Neural crest cell (in vitro differentiated cells): Measurements from ENCODE around the gene SEC16A. TPM values are rescaled to one million over a fixed set of nuclear protein-coding genes. Genes with fewer than 3 reads are reported as not detected.
A peak's percentile ranks its signal among the peaks of the same experiment; 100 is the strongest.

Experiments used
- DNase-seq: peaks from one replicate; pipeline ENCODE4 v3.0.0; 2021; ENCODE audit warnings: low read depth, mixed read lengths, low spot score
- H3K27ac Mint-ChIP-seq: one replicate; pipeline ENCODE4 v1.8.0; 2021; ENCODE audit warnings: mild to moderate bottlenecking, mixed read lengths; ENCODE audit not compliant: unreplicated experiment
- H3K27me3 Mint-ChIP-seq: 2 replicates; pipeline ENCODE4 v1.8.0; 2021; ENCODE audit warnings: low read depth, mild to moderate bottlenecking, mixed read lengths
- H3K36me3 Mint-ChIP-seq: 2 replicates; pipeline ENCODE4 v1.8.0; 2021; ENCODE audit warnings: low read depth, mild to moderate bottlenecking, mixed read lengths
- H3K4me1 Mint-ChIP-seq: 2 replicates; pipeline ENCODE4 v1.8.0; 2021; ENCODE audit warnings: mixed read lengths
- H3K4me3 Mint-ChIP-seq: one replicate; pipeline ENCODE4 v1.8.0; 2021; ENCODE audit warnings: mild to moderate bottlenecking, mixed read lengths
- H3K9me3 Mint-ChIP-seq: 2 replicates; pipeline ENCODE4 v1.8.0; 2021; ENCODE audit warnings: mixed read lengths
- CTCF ChIP-seq: fragments of 200-600 bp; sonication (generic); conservative IDR thresholded peaks from 2 replicates; pipeline ENCODE4 v1.5.0; 2021; ENCODE audit warnings: antibody characterized with exemption, mild to moderate bottlenecking
- total RNA-seq: library from RNA; stranded (reverse); gene quantifications from 2 replicates; pipeline ENCODE4 v1.2.1, GENCODE V29; 2021

Gene SEC16A
- total RNA-seq, 1 donor from 2014 or later = 77.2 TPM

DNA sequence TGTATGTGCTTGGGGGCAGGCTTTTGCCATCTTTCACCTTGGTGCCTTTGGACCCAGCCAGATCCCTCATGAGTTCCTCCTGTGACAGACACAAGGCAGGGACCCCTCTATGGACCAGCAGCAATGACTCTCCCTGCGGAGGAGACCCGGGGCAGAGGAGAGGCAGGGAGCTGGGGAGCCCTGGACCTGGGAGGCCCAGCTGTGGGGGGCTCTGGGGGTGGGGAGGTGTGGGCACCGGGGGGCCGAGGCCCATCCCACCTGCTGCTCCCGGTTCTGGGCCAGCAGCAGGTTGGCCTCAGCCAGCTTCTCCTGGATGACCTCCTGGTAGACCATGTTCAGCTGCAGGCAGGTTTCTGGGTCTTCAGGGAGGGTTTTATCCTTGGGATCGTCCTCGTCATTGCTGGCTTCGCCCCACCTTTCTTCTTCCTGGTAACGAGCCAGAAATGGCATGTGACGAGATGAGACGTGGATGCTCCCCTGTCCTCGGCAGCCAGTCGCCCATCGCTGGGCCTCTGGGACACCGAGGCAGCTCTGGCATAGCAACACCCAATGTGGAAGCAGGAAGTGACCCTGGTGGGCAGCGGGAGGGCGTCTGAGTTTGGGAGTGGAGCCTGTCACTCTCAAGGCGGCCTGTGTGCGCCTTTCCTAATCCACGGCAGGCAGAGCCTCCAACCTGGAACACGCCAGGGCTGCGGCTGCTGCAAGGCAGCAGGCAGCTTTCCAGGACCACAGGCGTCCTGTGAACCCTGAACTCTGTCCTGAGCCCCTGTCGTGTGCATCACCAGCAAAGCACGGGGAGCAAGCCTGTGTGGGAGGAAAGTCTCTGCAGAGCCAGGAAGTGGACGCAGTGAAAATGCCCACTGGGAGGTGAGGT is 87.3 kb downstream of the SEC16A start:
- Mint-ChIP-seq H3K9me3 (no peaks in the 10 kb centered on the region), H3K4me1 (peaks cover 8% of the 10 kb centered on the region), H3K27ac (no peak overlapping the region), H3K4me3 (peak overlapping the region; percentile 57), H3K27me3 (no peaks in the 10 kb centered on the region), H3K36me3 (peaks cover 3% of the 10 kb centered on the region)
- no peak for TF ChIP-seq CTCF
- DNase-seq = no peak

DNA sequence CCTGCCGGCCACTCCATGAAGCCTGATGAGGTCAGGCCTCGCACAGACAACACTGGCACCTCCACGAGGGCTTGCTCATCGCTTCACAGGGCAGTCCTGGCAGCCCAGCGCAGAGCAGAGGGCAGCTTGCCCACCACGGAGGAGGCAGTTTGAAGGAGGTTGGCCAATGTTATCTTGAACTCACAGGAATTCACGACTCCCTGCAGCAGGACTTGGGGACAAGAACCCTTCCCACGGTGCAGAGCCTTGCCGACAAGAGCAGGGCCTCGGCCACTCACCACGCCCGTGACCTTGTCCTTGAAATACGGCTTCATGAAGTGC is 87.9 kb downstream of the SEC16A start:
- no peak for DNase-seq
- no peaks in the 10 kb centered on the region for H3K9me3 Mint-ChIP-seq
- H3K27ac Mint-ChIP-seq = no peak overlapping the region

DNA sequence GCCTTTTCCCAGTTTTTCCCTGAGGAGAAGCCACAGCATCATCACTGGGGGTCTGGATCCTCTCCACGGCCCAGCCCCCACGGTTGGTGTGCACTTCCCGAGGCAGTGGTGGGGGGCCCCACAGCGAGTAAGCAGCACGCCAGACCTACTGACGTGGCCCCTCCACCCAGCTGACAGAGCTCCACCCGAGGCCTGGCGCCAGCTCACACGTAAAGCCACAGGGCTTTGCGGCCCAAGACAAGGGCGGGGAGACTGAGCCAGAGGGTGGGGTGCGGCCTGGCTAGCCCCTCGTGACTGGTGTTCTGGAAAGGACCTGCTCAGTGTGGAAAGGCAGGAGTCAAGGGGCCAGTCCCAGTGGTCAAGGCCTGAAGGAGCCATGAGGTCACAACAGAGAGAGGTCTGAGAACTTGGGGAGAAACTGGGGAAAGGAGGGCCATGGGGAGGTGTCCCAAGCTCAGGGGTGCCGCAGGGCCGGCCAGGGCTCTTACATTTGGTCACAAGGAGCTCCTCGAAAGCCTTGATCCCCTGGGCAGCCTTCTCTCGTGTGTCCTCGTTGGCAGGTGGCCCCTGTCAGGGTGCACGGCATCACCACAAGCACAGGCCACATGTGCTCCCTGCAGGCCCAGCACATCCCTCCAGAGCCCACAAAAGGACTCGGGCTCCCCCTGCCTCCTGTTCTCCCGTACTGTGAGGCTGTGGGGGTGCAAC is 88.4 kb downstream of the SEC16A start:
- H3K27ac Mint-ChIP-seq = no peak overlapping the region
- no peak for TF ChIP-seq CTCF
- H3K36me3 Mint-ChIP-seq = peaks cover 6% of the 10 kb centered on the region
- H3K9me3 Mint-ChIP-seq = no peaks in the 10 kb centered on the region
- no peaks in the 10 kb centered on the region for H3K27me3 Mint-ChIP-seq
- no peak overlapping the region for H3K4me3 Mint-ChIP-seq
- peaks cover 8% of the 10 kb centered on the region for H3K4me1 Mint-ChIP-seq
- DNase-seq = no peak

More for the DNA sequence above, 87.9 kb downstream of the SEC16A start:
- Mint-ChIP-seq H3K27me3 (no peaks in the 10 kb centered on the region), H3K36me3 (peaks cover 3% of the 10 kb centered on the region), H3K4me3 (no peak overlapping the region), H3K4me1 (peaks cover 8% of the 10 kb centered on the region)
- TF ChIP-seq CTCF = no peak

- H3K9me3 Mint-ChIP-seq = no peaks in the 10 kb centered on the region
- H3K4me1 Mint-ChIP-seq = no peaks in the 10 kb centered on the region
- no peak overlapping the region for H3K4me3 Mint-ChIP-seq
- TF ChIP-seq CTCF = no peak
- H3K27ac Mint-ChIP-seq = no peak overlapping the region
- H3K36me3 Mint-ChIP-seq = peaks cover 6% of the 10 kb centered on the region
- H3K27me3 Mint-ChIP-seq = no peaks in the 10 kb centered on the region
- DNase-seq = no peak
Observed at GRCh38 chr9:136393531-136393930, 89.3 kb downstream of the SEC16A start.

GRCh38 chr9:136392538-136393449 is 90.0 kb downstream of the SEC16A start:
- Mint-ChIP-seq H3K27me3 (no peaks in the 10 kb centered on the region), H3K36me3 (peaks cover 6% of the 10 kb centered on the region), H3K9me3 (no peaks in the 10 kb centered on the region), H3K4me1 (no peaks in the 10 kb centered on the region), H3K4me3 (no peak overlapping the region), H3K27ac (no peak overlapping the region)
- DNase-seq = no peak
- no peak for TF ChIP-seq CTCF
